MM.1S (cell line): ENCODE results near the gene RASGRP4.
"Not testable (repeated sequence)": the region's sequence is repeated elsewhere in the genome, so short reads cannot be mapped to it uniquely, and the experiment has no call there.

ENCODE experiments used
- DNase-seq: peaks from one replicate; pipeline ENCODE4 v3.0.0-alpha.2; 2015
- H2AFZ ChIP-seq: fragments of 300-600 bp; sonication (generic); 2 replicates; pipeline ENCODE4 v1.6.0; 2016; ENCODE audit warnings: antibody characterized with exemption, low read length
- H3F3A ChIP-seq: fragments of 300-600 bp; sonication (generic); 2 replicates; pipeline ENCODE4 v1.6.1; 2016; ENCODE audit warnings: mild to moderate bottlenecking, antibody characterized with exemption, low read length, moderate library complexity, mixed read lengths; ENCODE audit not compliant: insufficient read depth
- H3K27ac ChIP-seq: fragments of 300-600 bp; sonication (generic); 2 replicates; pipeline ENCODE4 v1.5.1; 2016; ENCODE audit warnings: mild to moderate bottlenecking, low read length
- H3K27me3 ChIP-seq: fragments of 300-600 bp; sonication (generic); replicated peaks from 2 replicates; pipeline ENCODE4 v1.6.0; 2016; ENCODE audit warnings: low read length; ENCODE audit not compliant: insufficient read depth
- H3K36me3 ChIP-seq: fragments of 300-600 bp; sonication (generic); replicated peaks from 2 replicates; pipeline ENCODE4 v1.6.1; 2016; ENCODE audit warnings: mild to moderate bottlenecking, low read length, mixed read lengths; ENCODE audit not compliant: insufficient read depth
- H3K4me1 ChIP-seq: fragments of 300-600 bp; sonication (generic); 2 replicates; pipeline ENCODE4 v1.6.1; 2016; ENCODE audit warnings: low read length, mixed read lengths
- H3K4me2 ChIP-seq: fragments of 300-600 bp; sonication (generic); 2 replicates; pipeline ENCODE4 v1.6.0; 2016; ENCODE audit warnings: low read depth, low read length
- H3K4me3 ChIP-seq: fragments of 300-600 bp; sonication (generic); 2 replicates; pipeline ENCODE4 v1.5.1; 2016; ENCODE audit warnings: low read length, mixed read lengths
- H3K79me2 ChIP-seq: fragments of 300-600 bp; sonication (generic); 2 replicates; pipeline ENCODE4 v1.6.1; 2016; ENCODE audit warnings: mixed run types, low read length, mixed read lengths
- H3K9ac ChIP-seq: fragments of 300-600 bp; sonication (generic); 2 replicates; pipeline ENCODE4 v1.6.1; 2016; ENCODE audit warnings: low read length, mixed read lengths
- H3K9me2 ChIP-seq: fragments of 300-600 bp; sonication (generic); replicated peaks from 2 replicates; pipeline ENCODE4 v1.6.1; 2016; ENCODE audit warnings: mild to moderate bottlenecking, low read length, mixed read lengths; ENCODE audit not compliant: insufficient read depth
- H3K9me3 ChIP-seq: fragments of 300-600 bp; sonication (generic); replicated peaks from 2 replicates; pipeline ENCODE4 v1.6.1; 2016; ENCODE audit warnings: mild to moderate bottlenecking, low read length, mixed read lengths; ENCODE audit not compliant: insufficient read depth
- H4K20me1 ChIP-seq: fragments of 300-600 bp; sonication (generic); 2 replicates; pipeline ENCODE4 v1.6.1; 2016; ENCODE audit warnings: mild to moderate bottlenecking, low read length, moderate library complexity, mixed read lengths; ENCODE audit not compliant: insufficient read depth
- CTCF ChIP-seq: fragments of 300-600 bp; sonication (generic); IDR thresholded peaks from 2 replicates; pipeline ENCODE4 v1.5.1; 2016; ENCODE audit warnings: antibody characterized with exemption, low read length, mixed read lengths
- EZH2 ChIP-seq: fragments of 300-600 bp; sonication (generic); optimal IDR thresholded peaks from 2 replicates; pipeline ENCODE3; 2017; ENCODE audit warnings: low read depth, mild to moderate bottlenecking, antibody characterized with exemption, low read length, mixed read lengths
- EZH2phosphoT487 ChIP-seq: fragments of 300-600 bp; sonication (generic); IDR thresholded peaks from 2 replicates; pipeline ENCODE4 v1.6.1; 2018; ENCODE audit warnings: antibody characterized with exemption, low read length

RASGRP4 gene, protein sequence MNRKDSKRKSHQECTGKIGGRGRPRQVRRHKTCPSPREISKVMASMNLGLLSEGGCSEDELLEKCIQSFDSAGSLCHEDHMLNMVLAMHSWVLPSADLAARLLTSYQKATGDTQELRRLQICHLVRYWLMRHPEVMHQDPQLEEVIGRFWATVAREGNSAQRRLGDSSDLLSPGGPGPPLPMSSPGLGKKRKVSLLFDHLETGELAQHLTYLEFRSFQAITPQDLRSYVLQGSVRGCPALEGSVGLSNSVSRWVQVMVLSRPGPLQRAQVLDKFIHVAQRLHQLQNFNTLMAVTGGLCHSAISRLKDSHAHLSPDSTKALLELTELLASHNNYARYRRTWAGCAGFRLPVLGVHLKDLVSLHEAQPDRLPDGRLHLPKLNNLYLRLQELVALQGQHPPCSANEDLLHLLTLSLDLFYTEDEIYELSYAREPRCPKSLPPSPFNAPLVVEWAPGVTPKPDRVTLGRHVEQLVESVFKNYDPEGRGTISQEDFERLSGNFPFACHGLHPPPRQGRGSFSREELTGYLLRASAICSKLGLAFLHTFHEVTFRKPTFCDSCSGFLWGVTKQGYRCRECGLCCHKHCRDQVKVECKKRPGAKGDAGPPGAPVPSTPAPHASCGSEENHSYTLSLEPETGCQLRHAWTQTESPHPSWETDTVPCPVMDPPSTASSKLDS

GRCh38 chr19:38425810-38426466 lies at the start of gene RASGRP4:
RASGRP4 (minus strand) TSS chr19:38426219; CDS start chr19:38426091, 128 bp downstream.
- Histone ChIP-seq H3K4me3 (no peak within 1 kb of the TSS; the same call in 1 of the 2 replicates), H2AFZ (no peak within 1 kb of the TSS), H3K9me2 (no peaks in the 10 kb centered on the region), H3K9ac (no peak within 1 kb of the TSS), H3F3A (no peaks in the 10 kb centered on the region), H3K79me2 (no peaks in the 10 kb centered on the region), H3K4me1 (no peaks in the 10 kb centered on the region), H3K36me3 (no peaks in the 10 kb centered on the region), H3K9me3 (no peaks in the 10 kb centered on the region), H3K27ac (no peak within 1 kb of the TSS), H3K27me3 (peaks cover 56% of the 10 kb centered on the region), H3K4me2 (no peak within 1 kb of the TSS), H4K20me1 (no peaks in the 10 kb centered on the region)
- TF ChIP-seq EZH2phosphoT487 (no peak), EZH2 (no peak), CTCF (no peak)
- no peak for DNase-seq

DNA sequence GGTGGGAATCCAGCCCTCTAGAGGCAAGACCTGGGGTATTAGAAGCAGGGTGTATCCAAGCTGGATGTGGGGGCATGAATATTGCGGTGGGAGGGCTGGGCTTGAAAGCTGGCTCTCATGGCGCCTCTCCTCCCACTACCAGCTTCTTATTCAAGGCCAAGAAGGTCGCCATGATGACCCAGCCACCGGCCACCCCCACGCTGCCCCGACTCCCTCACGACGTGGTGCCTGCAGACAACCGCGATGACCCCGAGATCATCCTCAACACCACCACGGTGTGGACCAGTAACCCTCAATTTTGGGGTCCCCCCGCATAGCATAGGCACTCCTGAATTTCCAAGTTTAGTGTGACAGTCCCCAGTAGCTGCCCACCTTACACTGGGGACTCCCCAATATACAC lies 49.2 kb upstream of the RASGRP4 start:
- no peak for TF ChIP-seq EZH2phosphoT487
- no peak for TF ChIP-seq CTCF
- no peak for TF ChIP-seq EZH2
- no peaks in the 10 kb centered on the region for H3K79me2 ChIP-seq
- no peaks in the 10 kb centered on the region for H3F3A ChIP-seq
- peaks cover 79% of the 10 kb centered on the region for H3K27me3 ChIP-seq
- H2AFZ ChIP-seq: no peak overlapping the region
- no peak overlapping the region for H3K9ac ChIP-seq
- H3K4me3 ChIP-seq: no peak overlapping the region
- H3K4me1 ChIP-seq: no peaks in the 10 kb centered on the region
- H3K27ac ChIP-seq: no peak overlapping the region
- H3K9me2 ChIP-seq: no peaks in the 10 kb centered on the region
- H3K9me3 ChIP-seq: no peaks in the 10 kb centered on the region
- no peaks in the 10 kb centered on the region for H3K36me3 ChIP-seq
- no peak overlapping the region for H3K4me2 ChIP-seq
- no peak for DNase-seq
- H4K20me1 ChIP-seq: no peaks in the 10 kb centered on the region

DNA sequence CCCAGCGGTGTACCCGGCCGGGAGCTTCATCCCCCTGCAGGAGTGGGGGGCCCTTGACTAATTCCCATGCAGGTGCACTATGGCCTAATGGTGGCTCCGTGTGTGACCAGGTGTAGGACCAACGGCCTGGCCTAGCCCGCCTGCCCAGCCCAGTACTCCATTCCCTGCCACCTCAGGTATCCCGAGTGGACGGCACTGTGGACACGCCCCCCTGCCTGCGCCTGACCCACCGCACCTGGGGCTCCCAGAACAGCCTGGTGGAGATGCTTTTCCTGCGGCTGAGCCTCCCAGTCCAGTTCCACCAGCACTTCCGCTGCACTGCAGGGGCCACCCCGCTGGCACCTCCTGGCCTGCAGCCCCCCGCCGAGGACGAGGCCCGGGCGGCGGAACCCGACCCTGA lies 47.2 kb upstream of the RASGRP4 start:
- Histone ChIP-seq H3K36me3 (no peaks in the 10 kb centered on the region), H3K9ac (no peak overlapping the region), H3K9me2 (no peaks in the 10 kb centered on the region), H2AFZ (no peak overlapping the region), H3K4me2 (no peak overlapping the region), H3K79me2 (no peaks in the 10 kb centered on the region), H3F3A (no peaks in the 10 kb centered on the region), H3K27ac (no peak overlapping the region), H3K4me3 (no peak overlapping the region), H3K9me3 (no peaks in the 10 kb centered on the region), H3K4me1 (no peaks in the 10 kb centered on the region), H4K20me1 (no peaks in the 10 kb centered on the region), H3K27me3 (peaks cover 68% of the 10 kb centered on the region)
- no peak for TF ChIP-seq CTCF
- no peak for TF ChIP-seq EZH2
- no peak for TF ChIP-seq EZH2phosphoT487
- DNase-seq: no peak

GRCh38 chr19:38472725-38473124 lies 46.7 kb upstream of the RASGRP4 start:
- not testable (repeated sequence) for H3K4me2 ChIP-seq, H4K20me1 ChIP-seq, H3K9me3 ChIP-seq, DNase-seq, H3K9ac ChIP-seq, H3F3A ChIP-seq, H3K9me2 ChIP-seq, H2AFZ ChIP-seq, H3K27ac ChIP-seq, H3K79me2 ChIP-seq, H3K4me1 ChIP-seq, H3K4me3 ChIP-seq, H3K36me3 ChIP-seq
- peaks cover 64% of the 10 kb centered on the region for H3K27me3 ChIP-seq
